ENCODE results near the gene PROM1.

The PROM1 gene

GRCh38 chr4:15926486-15926885 is 157.3 kb downstream of the PROM1 start:
- H3K9me3 ChIP-seq (ENCODE audit: low read length) = no peaks in the 10 kb centered on the region
- no peaks in the 10 kb centered on the region for H3K9me2 ChIP-seq (ENCODE audit: low read depth, low read length)
- H3K27ac ChIP-seq (ENCODE audit: low read depth, low read length, poor library complexity, severe bottlenecking) = no peak overlapping the region
- no peaks in the 10 kb centered on the region for H4K20me1 ChIP-seq (ENCODE audit: insufficient read depth, low read length)
- no peak for TF ChIP-seq EZH2 (IDR thresholded peaks at IDR 0.05; ENCODE audit: borderline replicate concordance, low read length)
- TF ChIP-seq CTCF (IDR thresholded peaks at IDR 0.05; ENCODE audit: low read length) = no peak
- no peaks in the 10 kb centered on the region for H3F3A ChIP-seq (ENCODE audit: insufficient read depth, low read length)
- no peak overlapping the region for H3K4me3 ChIP-seq (ENCODE audit: low read depth, low read length, poor library complexity, severe bottlenecking)
- no peaks in the 10 kb centered on the region for H3K79me2 ChIP-seq (ENCODE audit: insufficient read depth, low read length)
- no peaks in the 10 kb centered on the region for H3K4me1 ChIP-seq (ENCODE audit: insufficient read depth, low read length, severe bottlenecking)
- no peaks in the 10 kb centered on the region for H3K27me3 ChIP-seq (ENCODE audit: insufficient read depth, low read length)
- no peak overlapping the region for H2AFZ ChIP-seq (ENCODE audit: low read length)
- H3K9ac ChIP-seq (ENCODE audit: low read length) = no peak overlapping the region
- H3K36me3 ChIP-seq (ENCODE audit: insufficient read depth, low read length) = no peaks in the 10 kb centered on the region
- H3K4me2 ChIP-seq (ENCODE audit: low read length) = no peak overlapping the region

- H3K27ac ChIP-seq (ENCODE audit: low read depth, low read length, poor library complexity, severe bottlenecking) = no peak overlapping the region
- H3K4me3 ChIP-seq (ENCODE audit: low read depth, low read length, poor library complexity, severe bottlenecking) = no peak overlapping the region
- H4K20me1 ChIP-seq (ENCODE audit: insufficient read depth, low read length) = no peaks in the 10 kb centered on the region
- H3K9me2 ChIP-seq (ENCODE audit: low read depth, low read length) = no peaks in the 10 kb centered on the region
- TF ChIP-seq CTCF (IDR thresholded peaks at IDR 0.05; ENCODE audit: low read length) (no peak), EZH2 (IDR thresholded peaks at IDR 0.05; ENCODE audit: borderline replicate concordance, low read length) (no peak)
- no peak overlapping the region for H3K9ac ChIP-seq (ENCODE audit: low read length)
- H3K79me2 ChIP-seq (ENCODE audit: insufficient read depth, low read length) = no peaks in the 10 kb centered on the region
- H2AFZ ChIP-seq (ENCODE audit: low read length) = no peak overlapping the region
- H3K4me2 ChIP-seq (ENCODE audit: low read length) = no peak overlapping the region
- H3K4me1 ChIP-seq (ENCODE audit: insufficient read depth, low read length, severe bottlenecking) = no peaks in the 10 kb centered on the region
- no peaks in the 10 kb centered on the region for H3K9me3 ChIP-seq (ENCODE audit: low read length)
- H3K36me3 ChIP-seq (ENCODE audit: insufficient read depth, low read length) = no peaks in the 10 kb centered on the region
- H3K27me3 ChIP-seq (ENCODE audit: insufficient read depth, low read length) = no peaks in the 10 kb centered on the region
- H3F3A ChIP-seq (ENCODE audit: insufficient read depth, low read length) = no peaks in the 10 kb centered on the region
These were observed 158.0 kb downstream of the PROM1 start for GRCh38 chr4:15925830-15926229.

- no peaks in the 10 kb centered on the region for H3K9me3 ChIP-seq (ENCODE audit: low read length)
- TF ChIP-seq EZH2 (IDR thresholded peaks at IDR 0.05; ENCODE audit: borderline replicate concordance, low read length) (no peak), CTCF (IDR thresholded peaks at IDR 0.05; ENCODE audit: low read length) (no peak)
- no peak overlapping the region for H3K9ac ChIP-seq (ENCODE audit: low read length)
- H3K9me2 ChIP-seq (ENCODE audit: low read depth, low read length) = no peaks in the 10 kb centered on the region
- H3K27me3 ChIP-seq (ENCODE audit: insufficient read depth, low read length) = no peaks in the 10 kb centered on the region
- no peaks in the 10 kb centered on the region for H4K20me1 ChIP-seq (ENCODE audit: insufficient read depth, low read length)
- H3K4me3 ChIP-seq (ENCODE audit: low read depth, low read length, poor library complexity, severe bottlenecking) = no peak overlapping the region
- no peaks in the 10 kb centered on the region for H3K4me1 ChIP-seq (ENCODE audit: insufficient read depth, low read length, severe bottlenecking)
- no peak overlapping the region for H3K4me2 ChIP-seq (ENCODE audit: low read length)
- H3K27ac ChIP-seq (ENCODE audit: low read depth, low read length, poor library complexity, severe bottlenecking) = no peak overlapping the region
- H3K79me2 ChIP-seq (ENCODE audit: insufficient read depth, low read length) = no peaks in the 10 kb centered on the region
- H3F3A ChIP-seq (ENCODE audit: insufficient read depth, low read length) = no peaks in the 10 kb centered on the region
- no peaks in the 10 kb centered on the region for H3K36me3 ChIP-seq (ENCODE audit: insufficient read depth, low read length)
- no peak overlapping the region for H2AFZ ChIP-seq (ENCODE audit: low read length)
These were observed 162.3 kb downstream of the PROM1 start for GRCh38 chr4:15921592-15921932.

Data from OCI-LY1 (cell line).